Parathyroid adenoma (tissue), 2 donors: ENCODE results near the gene FUT3.
A peak's percentile ranks its signal among the peaks of the same experiment; 100 is the strongest.

Experiments
- H2AFZ ChIP-seq: fragments of 300-600 bp; sonication (generic); one replicate; pipeline ENCODE4 v1.7.0; 2017; ENCODE audit warnings: antibody characterized with exemption, mild to moderate bottlenecking
- H3K27ac ChIP-seq: fragments of 300-600 bp; sonication (generic); one replicate; pipeline ENCODE4 v1.7.0; 2017
- H3K27me3 ChIP-seq: fragments of 300-600 bp; sonication (generic); one replicate; pipeline ENCODE4 v1.7.0; 2017; ENCODE audit warnings: low read length; ENCODE audit not compliant: control insufficient read depth, insufficient read depth
- H3K36me3 ChIP-seq: fragments of 300-600 bp; sonication (generic); one replicate; pipeline ENCODE4 v1.7.0; 2017; ENCODE audit warnings: low read length; ENCODE audit not compliant: control insufficient read depth, insufficient read depth
- H3K4me1 ChIP-seq: fragments of 300-600 bp; sonication (generic); one replicate; pipeline ENCODE4 v1.7.0; 2017; ENCODE audit warnings: control low read depth
- H3K4me2 ChIP-seq: fragments of 300-600 bp; sonication (generic); one replicate; pipeline ENCODE4 v1.7.0; 2017; ENCODE audit warnings: low read length
- H3K4me3 ChIP-seq: fragments of 300-600 bp; sonication (generic); one replicate; pipeline ENCODE4 v1.7.0; 2017; ENCODE audit warnings: low read depth, low read length
- H3K79me2 ChIP-seq: fragments of 300-600 bp; sonication (generic); one replicate; pipeline ENCODE4 v1.7.0; 2017; ENCODE audit warnings: control low read depth
- H3K9ac ChIP-seq: fragments of 300-600 bp; sonication (generic); one replicate; pipeline ENCODE4 v1.7.0; 2017; ENCODE audit warnings: mild to moderate bottlenecking
- H3K9me3 ChIP-seq: fragments of 300-600 bp; sonication (generic); one replicate; pipeline ENCODE4 v1.7.0; 2017; ENCODE audit warnings: low read length; ENCODE audit not compliant: control insufficient read depth
- TF ChIP-seq, protein P1 (sequence below): fragments of 300-600 bp; sonication (generic); IDR thresholded peaks from one replicate; pipeline ENCODE4 v1.7.0; 2017; ENCODE audit warnings: antibody characterized with exemption, mild to moderate bottlenecking
- donor health status: primary hyperparathyroidism.

The FUT3 gene

GRCh38 chr19:5827891-5828660 is 23.2 kb downstream of the FUT3 start:
- H3K27me3 ChIP-seq = no peaks in the 10 kb centered on the region
- H3K4me3 ChIP-seq = peak overlapping the region; percentile 67
- H3K9me3 ChIP-seq = no peaks in the 10 kb centered on the region
- H3K36me3 ChIP-seq = no peaks in the 10 kb centered on the region
- peak overlapping the region; percentile 93 for H2AFZ ChIP-seq
- peak overlapping the region; percentile 66 for H3K27ac ChIP-seq
- H3K4me2 ChIP-seq = peak overlapping the region; percentile 74
- H3K9ac ChIP-seq = no peak overlapping the region
- peaks cover 3% of the 10 kb centered on the region for H3K4me1 ChIP-seq
- TF ChIP-seq, protein P1, sequence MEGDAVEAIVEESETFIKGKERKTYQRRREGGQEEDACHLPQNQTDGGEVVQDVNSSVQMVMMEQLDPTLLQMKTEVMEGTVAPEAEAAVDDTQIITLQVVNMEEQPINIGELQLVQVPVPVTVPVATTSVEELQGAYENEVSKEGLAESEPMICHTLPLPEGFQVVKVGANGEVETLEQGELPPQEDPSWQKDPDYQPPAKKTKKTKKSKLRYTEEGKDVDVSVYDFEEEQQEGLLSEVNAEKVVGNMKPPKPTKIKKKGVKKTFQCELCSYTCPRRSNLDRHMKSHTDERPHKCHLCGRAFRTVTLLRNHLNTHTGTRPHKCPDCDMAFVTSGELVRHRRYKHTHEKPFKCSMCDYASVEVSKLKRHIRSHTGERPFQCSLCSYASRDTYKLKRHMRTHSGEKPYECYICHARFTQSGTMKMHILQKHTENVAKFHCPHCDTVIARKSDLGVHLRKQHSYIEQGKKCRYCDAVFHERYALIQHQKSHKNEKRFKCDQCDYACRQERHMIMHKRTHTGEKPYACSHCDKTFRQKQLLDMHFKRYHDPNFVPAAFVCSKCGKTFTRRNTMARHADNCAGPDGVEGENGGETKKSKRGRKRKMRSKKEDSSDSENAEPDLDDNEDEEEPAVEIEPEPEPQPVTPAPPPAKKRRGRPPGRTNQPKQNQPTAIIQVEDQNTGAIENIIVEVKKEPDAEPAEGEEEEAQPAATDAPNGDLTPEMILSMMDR = no peak
- H3K79me2 ChIP-seq = no peaks in the 10 kb centered on the region

GRCh38 chr19:5827342-5827890 is 23.8 kb downstream of the FUT3 start:
- no peak overlapping the region for H3K27ac ChIP-seq
- H3K4me1 ChIP-seq = peaks cover 3% of the 10 kb centered on the region
- H3K4me2 ChIP-seq = peak overlapping the region; percentile 41
- peak overlapping the region; percentile 42 for H2AFZ ChIP-seq
- no peaks in the 10 kb centered on the region for H3K36me3 ChIP-seq
- no peaks in the 10 kb centered on the region for H3K79me2 ChIP-seq
- peak overlapping the region; percentile 35 for H3K4me3 ChIP-seq
- TF ChIP-seq, protein P1 = no peak
- H3K9ac ChIP-seq = no peak overlapping the region
- no peaks in the 10 kb centered on the region for H3K27me3 ChIP-seq
- no peaks in the 10 kb centered on the region for H3K9me3 ChIP-seq

GRCh38 chr19:5826531-5827341 is 24.5 kb downstream of the FUT3 start:
- TF ChIP-seq, protein P1 = peak; percentile 18
- peak overlapping the region; percentile 21 for H3K27ac ChIP-seq
- no peak overlapping the region for H3K9ac ChIP-seq
- H3K4me3 ChIP-seq = peak overlapping the region; percentile 35
- no peaks in the 10 kb centered on the region for H3K79me2 ChIP-seq
- no peaks in the 10 kb centered on the region for H3K27me3 ChIP-seq
- no peaks in the 10 kb centered on the region for H3K36me3 ChIP-seq
- H3K9me3 ChIP-seq = no peaks in the 10 kb centered on the region
- H3K4me1 ChIP-seq = peaks cover 3% of the 10 kb centered on the region
- H2AFZ ChIP-seq = peak overlapping the region; percentile 60
- peak overlapping the region; percentile 41 for H3K4me2 ChIP-seq

GRCh38 chr19:5825178-5825577 is 26.1 kb downstream of the FUT3 start:
- no peak overlapping the region for H3K4me3 ChIP-seq
- no peaks in the 10 kb centered on the region for H3K79me2 ChIP-seq
- H3K27ac ChIP-seq = no peak overlapping the region
- H3K4me1 ChIP-seq = peaks cover 3% of the 10 kb centered on the region
- H2AFZ ChIP-seq = no peak overlapping the region
- no peaks in the 10 kb centered on the region for H3K27me3 ChIP-seq
- no peaks in the 10 kb centered on the region for H3K36me3 ChIP-seq
- H3K4me2 ChIP-seq = no peak overlapping the region
- H3K9me3 ChIP-seq = no peaks in the 10 kb centered on the region
- no peak overlapping the region for H3K9ac ChIP-seq
- TF ChIP-seq, protein P1 = no peak
